Measurements from ENCODE around the gene UBAC1.

- no peak for TF ChIP-seq NR1H2 (CRISPR knock-in tag; IDR thresholded peaks at IDR 0.05)
- TF ChIP-seq ZNF263 (CRISPR knock-in tag; IDR thresholded peaks at IDR 0.05; ENCODE audit: low read depth), result no peak
- TF ChIP-seq CTCF (IDR thresholded peaks at IDR 0.05), result no peak
- no peak for TF ChIP-seq FOXP4 (CRISPR knock-in tag; IDR thresholded peaks at IDR 0.05)
- no peak for TF ChIP-seq GRHL2 (CRISPR knock-in tag; IDR thresholded peaks at IDR 0.05; ENCODE audit: insufficient replicate concordance, severe bottlenecking)
- no peak for TF ChIP-seq EMX1 (CRISPR knock-in tag; IDR thresholded peaks at IDR 0.05)
- TF ChIP-seq CREB1 (CRISPR knock-in tag; IDR thresholded peaks at IDR 0.05), result no peak
- TF ChIP-seq NFYB (CRISPR knock-in tag; conservative IDR thresholded peaks at IDR 0.05; ENCODE audit: low read depth), result no peak
- TF ChIP-seq ZNF232 (CRISPR knock-in tag; IDR thresholded peaks at IDR 0.05), result no peak
- TF ChIP-seq TP53 (CRISPR knock-in tag; IDR thresholded peaks at IDR 0.05), result no peak
- TF ChIP-seq E2F4 (CRISPR knock-in tag; IDR thresholded peaks at IDR 0.05; ENCODE audit: borderline replicate concordance, low read depth), result no peak
- no peak for TF ChIP-seq MAX (CRISPR knock-in tag; IDR thresholded peaks at IDR 0.05)
- TF ChIP-seq KAT7 (CRISPR knock-in tag; IDR thresholded peaks at IDR 0.05; ENCODE audit: borderline replicate concordance), result no peak
- no peak for TF ChIP-seq MLX (CRISPR knock-in tag; IDR thresholded peaks at IDR 0.05)
Measured at GRCh38 chr9:135898634-135899407, 62.4 kb downstream of the UBAC1 start.

Data from WTC11 (cell line).